Fibroblast of skin of scalp (primary cell): ENCODE data around the gene TBX4.
"Not testable (repeated sequence)": the region's sequence is repeated elsewhere in the genome, so short reads cannot be mapped to it uniquely, and the experiment has no call there.

Experiments
- DNase-seq: peaks from one replicate; pipeline ENCODE4 v3.0.0-alpha.2; 2013

TBX4 gene

DNA sequence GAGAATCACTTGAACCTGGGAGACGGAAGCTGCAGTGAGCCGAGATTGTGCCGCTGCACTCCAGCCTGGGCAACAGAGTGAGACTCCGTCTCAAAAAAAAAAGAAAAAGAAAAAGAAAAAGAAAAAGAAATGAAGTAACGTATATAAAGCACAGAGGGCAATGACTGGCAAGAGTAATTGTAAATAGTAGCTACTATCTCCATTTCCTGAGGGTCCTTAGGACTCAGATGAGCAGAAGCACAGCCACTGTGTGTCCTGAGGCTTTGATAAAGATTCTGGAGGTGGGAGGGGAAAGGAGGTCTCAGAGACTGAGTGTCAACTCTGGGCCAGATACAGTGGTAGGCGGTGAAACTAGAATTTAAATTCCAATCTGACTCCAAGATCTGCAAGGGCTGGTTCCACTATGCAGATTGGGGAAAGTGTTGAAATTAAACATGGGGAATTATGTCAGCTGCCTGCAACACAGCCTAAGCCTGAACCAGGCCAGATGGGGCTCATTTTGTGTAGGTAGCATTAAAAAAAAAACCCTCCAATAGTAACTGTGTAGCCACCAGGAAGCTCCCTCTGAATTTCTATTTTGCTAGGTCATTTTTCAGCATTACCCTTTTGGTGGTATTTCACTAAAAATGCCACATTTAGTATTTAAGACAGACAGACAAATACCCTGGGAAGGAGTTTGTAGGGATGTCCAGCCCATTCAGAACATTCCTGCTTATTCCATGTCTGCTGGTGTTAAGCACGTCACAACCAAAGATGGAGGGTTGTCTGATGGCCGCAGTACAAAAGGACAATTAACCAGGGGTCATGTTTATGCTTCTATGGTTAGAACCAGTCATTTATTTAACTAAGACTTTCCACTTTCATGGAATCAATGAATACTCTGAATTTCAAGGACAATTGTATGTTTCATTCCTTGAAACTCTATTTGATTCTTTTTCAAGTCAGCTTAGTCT is 46.1 kb downstream of the TBX4 start:
- DNase-seq, result no peak

DNA sequence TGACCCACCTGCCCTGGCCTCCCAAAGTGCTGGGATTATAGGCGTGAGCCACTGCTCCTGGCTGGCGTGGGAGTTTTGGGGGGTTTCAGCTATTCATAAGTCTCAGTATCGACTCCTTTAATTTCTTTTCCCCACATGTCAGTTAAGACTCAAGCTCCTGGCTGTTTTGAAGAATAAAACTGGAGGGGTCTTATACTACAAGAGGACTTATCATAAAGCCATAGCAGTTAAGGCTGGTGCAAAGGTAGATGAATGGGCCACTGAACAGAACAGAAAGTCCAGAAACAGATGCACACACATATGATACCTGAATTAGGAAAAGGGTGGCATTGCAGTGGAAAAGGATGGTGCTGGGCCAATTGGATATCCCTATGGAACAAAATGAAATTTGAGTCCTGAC is 47.4 kb downstream of the TBX4 start:
- no peak for DNase-seq

DNA sequence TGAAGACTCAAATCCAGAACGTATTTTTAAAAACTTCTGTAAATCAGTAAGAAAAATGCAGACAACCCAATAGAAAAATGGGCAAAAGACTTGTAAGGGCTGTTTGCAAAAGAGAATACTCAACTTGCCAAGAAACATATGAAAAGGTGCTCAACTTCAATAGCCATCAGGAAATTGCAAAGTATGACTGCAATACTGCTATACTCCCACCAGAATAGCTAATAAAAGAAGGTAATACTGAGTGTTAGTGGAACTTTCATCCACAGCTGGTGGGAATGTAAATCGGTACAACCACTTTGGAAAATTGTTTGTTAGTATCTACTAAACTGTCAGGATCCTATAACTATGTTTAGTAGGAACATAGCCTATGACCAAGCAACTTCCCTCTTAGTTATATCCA is 48.1 kb downstream of the TBX4 start:
- no peak for DNase-seq

DNA sequence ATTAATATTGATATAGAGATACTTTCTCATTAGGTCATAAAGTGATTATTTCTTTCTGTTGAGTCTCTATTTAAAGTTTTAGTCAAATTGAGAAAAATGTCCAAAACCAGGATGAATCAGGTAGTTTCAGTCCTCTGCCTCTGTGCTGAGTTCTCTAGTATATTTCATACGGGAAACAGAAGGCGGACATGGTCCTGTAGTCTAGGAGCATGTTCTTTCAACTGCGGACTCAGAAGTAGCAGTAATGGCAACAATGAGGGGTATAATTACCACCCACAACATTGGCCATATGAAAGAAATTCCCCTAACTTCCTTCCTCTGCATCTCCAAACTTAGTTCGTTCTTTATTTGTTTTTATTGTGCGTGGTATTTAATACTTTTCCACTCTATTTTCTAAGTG is 50.1 kb downstream of the TBX4 start:
- no peak for DNase-seq

DNA sequence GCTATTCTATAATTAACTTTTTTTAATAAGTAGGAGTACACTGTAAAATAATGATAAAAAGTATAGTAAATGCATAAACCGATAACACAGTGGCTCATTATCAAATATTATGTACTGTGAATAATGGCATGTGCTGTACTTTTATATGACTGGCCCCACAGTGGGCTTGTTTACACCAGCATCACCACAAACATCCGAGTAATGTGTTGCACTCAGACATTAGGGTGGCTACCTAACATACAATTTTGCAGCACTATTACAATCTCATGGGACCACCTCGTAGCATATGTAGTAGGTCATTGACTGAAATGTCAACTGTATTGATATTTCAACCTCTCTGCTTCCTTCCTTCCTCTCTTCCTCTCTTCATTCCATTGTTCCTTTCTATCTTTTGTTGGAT is 51.7 kb downstream of the TBX4 start:
- DNase-seq, result no peak

DNA sequence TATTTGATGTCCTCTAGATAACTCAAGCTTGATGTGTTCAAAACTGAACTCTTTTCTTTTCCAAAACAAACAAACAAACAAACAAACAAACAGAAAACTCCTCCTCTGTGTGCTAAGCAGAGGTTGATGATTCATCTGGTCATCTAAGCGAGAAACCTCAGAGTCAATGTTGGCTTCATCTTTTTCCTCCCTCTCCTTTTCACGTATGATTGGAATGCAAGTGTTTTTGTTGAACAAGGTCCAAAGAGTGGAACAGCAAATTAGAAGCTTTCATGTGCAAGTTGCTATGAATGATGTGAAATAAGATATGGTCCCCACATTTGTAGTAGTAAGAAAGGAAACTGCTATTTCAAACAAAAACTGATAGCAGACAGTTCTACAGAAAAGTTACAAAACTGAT is 52.5 kb downstream of the TBX4 start:
- peak; percentile 76 for DNase-seq

DNA sequence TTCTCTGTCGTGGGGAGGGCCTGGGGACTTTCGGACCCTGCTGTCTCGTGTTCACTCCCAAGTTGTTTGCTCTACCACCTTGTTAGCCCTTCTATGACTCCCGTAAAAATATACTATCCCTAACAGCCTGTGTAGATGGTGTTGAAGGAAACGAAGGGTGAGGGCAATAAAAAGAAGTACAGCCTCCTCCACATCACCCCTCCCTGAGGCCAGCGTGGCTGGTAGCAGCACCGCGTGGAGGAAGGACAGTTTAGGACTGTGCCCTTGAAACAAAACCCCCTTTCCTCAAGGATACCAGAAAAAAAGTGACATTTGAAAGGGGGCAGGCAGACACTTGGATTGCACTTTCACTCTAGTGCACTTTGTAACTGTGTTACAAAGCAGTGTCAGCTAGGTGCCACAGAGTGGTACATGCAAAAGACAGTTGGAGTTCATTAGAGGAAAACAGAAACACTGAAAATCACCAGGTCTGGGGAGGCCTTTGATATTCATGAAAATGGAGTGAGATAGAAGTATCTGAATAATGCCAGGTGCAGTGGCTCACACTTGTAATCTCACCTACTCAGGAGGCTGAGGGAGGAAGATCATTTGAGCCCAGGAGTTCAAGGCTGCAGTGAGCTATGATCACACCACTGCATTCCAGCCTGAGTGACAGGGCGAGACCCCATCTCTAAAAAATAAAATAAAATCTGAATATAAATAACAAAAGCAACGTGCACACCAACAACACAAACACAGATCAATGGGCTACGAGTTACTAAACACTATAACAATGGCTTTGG is 53.8 kb downstream of the TBX4 start:
- no peak for DNase-seq

DNA sequence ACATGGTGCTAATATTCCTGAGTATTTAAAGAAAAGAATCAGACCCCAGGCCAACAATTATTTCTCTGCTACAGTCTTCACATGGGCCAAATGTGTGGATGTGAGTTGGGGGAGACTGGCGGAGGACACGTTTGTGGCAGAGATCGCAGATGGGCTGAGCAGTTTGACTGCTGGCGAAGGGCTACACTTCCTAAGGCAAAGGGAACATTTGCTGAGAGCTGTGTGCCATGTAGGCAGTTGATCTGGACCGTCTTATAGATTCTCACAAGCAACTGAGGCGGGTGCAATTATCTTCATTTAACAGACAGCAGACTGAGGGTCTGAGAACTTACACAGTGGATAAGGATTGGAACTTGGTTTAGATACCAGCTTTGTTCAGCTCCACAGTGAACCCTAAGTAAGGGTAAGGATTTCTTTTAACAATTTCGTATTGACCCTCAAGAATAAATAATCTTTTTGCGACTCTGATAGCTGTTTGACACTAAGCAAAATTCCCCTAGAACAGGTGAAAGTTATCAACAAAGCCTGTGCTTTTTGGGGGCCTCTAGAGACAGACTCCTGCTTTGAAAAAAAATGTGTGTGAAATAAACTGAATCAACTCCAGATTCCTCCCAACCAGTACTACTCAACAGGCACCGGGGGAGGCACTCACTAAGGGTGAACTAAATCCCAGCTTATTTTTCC is 55.3 kb downstream of the TBX4 start:
- DNase-seq, result no peak

DNA sequence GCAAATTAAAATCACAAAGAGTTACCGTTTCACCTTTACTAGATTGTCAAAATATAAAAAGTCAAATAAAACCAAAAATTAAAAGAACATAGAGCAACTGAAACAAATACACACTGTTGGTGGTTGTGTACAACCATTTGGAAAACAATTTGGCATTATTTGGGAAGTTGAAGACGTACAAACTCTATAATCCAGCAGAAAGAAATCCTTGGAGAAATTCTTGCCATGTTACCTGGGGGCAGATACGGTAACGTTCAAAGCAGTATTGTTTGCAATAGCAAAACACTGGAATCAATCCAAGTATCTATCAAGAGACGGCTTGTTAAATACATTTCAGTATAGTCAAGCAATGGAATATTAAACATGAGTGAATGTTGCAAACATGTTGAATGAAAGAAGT is 56.7 kb downstream of the TBX4 start:
- DNase-seq, result no peak

DNA sequence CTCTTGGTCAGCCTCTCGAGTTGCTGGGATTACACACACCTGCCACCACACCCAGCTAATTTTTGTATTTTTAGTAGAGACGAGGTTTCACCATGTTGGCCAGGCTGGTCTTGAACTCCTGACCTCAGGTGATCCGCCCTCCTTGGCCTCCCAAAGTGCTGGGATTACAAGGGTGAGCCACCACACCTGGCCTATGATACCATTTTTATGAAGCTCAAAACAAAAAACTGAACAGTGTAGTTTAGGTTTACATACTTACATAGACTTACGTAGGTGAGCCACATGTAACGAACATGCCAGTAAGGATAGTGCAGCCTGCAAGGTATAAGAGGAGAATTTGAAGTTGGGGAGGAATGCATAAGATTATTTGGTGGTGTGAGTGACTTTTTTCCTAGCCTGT is 57.2 kb downstream of the TBX4 start:
- DNase-seq, result not testable (repeated sequence)

DNA sequence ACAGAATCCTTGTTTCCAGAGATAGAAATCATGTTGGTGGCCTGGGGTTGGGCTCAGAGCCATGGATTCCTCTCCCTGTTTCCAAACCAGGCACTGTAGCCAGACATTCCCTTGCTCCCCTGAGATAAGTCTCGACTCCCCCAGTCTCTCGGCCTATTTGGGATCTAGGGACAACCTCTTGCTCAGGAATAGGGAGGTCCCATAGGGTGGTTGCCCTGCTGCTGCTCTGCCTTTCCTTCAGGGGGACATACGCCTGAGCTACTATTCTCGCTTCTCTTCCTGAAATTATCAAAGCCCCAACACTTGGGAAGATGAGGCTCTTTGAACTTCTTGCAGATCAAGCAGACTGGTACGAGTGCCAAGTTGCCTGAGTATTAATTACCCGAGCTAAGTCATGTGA is 58.0 kb downstream of the TBX4 start:
- DNase-seq, result no peak

DNA sequence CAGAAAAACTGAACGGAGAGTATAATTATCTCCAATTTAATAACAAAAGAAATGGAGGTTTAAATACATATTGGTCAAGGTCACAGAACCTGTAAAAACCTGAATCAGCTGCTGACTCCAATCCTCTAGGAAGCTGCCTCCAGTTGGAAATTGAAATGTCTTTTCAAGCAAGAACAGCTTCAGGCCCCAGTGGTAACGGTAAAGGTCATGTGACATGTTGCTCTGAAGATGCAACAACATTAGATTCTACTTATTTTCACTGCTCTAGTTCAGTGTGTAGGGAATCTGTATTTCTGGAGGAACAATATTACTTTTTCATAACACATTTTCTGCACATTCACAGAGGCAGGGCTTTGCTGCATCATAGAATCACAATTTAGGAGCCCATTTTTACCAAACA is 58.8 kb downstream of the TBX4 start:
- DNase-seq, result no peak

DNA sequence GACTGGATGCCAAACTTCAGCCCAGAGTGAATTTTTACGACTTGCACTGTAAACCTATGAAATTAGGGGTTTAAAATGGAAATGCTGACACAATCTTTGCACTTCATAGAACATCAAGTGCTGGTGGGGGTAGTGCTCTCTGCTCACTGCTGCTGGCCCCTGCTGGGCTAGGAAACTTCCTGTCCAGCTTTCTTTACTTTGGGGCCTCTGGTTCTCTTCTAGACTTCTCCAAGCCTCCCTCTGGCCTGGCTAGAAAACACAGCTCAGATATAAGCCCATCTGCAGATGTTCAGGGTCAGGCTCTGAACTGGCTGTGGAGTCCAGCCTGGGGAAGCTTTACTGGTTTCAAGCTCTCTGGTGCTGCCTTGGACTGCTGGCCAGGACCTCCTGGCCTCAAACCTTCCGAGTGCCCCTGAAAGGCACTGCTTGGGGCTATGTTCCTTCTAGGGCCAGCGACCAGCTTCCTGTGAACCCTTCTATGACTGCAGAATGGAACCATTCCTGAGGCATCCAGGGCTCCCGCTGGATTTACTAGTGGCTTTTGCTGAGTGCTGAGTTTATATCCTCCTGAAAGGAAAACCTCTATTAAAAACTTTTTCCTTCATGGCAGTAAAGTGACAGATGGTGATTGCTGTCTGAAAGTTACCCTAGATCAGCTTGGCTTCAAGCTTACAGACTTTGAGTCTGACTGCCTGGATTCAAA is 59.4 kb downstream of the TBX4 start:
- DNase-seq, result no peak

DNA sequence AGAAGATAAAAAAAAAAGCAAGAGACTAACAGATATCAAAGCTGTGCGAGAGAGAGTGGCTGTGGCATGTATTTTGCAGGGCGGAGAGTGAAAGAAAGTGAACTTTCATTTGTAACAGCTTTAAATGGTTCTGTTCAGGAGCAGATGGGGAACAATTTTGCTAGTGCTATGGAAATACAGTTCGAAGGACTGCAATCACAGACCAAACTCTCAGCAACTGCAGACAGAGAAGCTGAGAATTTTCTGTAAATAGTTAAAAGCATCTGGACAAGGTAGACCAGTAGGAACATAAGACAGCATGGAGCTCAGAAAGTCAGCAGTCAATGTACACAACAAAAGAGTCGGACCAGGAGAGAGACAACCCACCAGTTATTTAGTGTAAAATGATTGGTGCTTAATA is 62.3 kb downstream of the TBX4 start:
- DNase-seq, result no peak

DNA sequence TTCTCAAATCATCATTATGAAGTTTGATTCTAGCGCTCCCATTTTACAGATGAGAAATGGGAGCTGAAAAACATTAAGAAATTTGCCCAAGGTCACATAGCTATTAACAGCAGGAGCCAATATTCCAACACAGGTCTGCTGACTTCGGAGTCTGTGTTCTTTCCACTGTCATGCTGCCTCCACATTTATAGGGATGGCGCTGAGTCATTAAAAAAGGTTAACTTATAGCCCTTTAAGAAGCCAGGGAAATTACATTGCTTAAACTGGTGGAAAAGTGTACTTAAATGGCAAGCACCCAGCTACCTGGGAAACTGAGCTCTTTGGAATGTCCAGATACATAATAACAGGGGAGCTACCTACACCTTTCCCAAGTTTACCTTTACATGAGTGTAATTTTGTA is 65.0 kb downstream of the TBX4 start:
- DNase-seq, result no peak

DNA sequence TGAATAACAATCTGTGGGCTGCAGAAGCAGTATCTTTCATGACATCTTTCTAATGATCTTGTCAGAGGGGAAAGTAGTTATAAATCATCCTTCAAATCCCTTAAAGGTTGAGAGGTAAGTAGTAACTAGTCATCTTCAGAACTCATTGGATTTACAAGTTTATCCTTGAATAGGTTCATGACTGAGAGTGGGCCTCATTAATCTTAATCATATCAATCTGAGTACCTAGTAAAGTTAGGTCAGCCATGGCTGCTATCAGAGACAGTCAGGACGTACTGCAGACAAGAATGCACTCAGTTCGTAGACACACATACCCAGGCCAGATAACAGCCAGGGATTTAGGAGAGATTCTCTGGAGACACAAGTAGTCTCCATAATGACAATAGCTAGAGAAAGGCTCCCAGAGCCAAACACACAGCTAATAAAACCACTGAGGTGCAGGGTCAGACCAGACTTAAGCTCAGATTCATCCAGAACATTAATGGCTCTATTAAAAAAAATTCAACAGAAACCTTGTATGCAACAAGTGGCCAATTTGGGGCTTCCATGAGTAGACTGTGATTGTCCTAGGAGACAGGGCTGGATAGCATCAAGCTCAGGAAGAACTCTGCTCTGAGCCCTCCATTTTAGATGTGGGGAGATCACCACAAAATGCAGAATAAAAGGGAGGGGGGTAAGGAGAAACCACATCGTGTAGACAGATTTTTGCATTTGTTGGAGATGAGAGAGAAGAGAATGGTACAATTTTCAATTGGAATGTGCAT is 65.8 kb downstream of the TBX4 start:
- no peak for DNase-seq

DNA sequence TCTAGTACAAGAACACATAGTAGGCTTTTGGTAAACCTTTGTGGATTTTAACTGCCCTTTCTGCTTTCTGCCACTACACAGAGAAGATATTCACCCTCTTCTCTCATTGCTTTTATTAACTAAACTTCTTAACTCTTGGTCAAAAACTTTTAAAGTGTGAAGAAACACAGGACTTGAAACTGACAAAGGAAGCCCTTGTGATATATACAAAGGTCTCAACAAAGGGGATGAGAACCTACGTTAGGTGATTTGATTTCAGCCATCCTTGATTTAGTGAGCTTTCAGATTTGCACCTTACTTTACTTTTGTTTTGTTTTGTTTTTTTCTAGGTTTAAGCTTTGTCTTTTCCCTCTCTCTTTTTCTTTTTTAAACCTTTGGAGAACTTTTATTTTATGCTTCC is 66.9 kb downstream of the TBX4 start:
- no peak for DNase-seq

DNA sequence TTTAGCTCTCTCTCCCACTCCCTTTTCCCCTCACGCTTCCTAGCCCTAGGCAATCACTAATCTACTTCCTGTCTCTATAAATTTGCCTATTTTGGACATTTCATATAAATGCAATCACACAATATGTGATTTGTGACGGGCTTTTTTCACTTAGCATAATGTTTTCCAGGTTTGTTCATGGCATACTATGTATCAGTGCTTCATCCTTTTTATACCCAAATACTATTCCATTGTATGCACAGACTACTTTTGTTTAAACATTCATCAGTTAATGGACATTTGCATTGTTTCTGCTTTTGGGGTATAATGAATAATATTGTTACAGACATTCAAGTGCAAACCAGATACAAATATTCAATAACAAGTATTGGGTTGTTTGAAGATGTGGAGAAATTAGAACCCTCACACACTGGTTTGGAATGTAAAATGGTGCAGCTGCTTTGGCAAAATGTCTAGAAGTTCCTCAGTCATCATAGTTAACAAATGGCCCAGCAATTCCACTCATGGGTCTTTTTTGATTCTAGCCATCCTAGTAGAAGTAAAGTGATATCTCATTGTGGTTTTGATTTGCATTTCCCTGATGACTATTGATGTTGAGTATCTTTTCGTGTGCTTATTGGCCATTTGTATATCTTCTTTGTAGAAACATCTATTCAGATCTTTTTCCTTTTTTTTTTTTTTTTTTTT is 67.7 kb downstream of the TBX4 start:
- DNase-seq, result no peak

DNA sequence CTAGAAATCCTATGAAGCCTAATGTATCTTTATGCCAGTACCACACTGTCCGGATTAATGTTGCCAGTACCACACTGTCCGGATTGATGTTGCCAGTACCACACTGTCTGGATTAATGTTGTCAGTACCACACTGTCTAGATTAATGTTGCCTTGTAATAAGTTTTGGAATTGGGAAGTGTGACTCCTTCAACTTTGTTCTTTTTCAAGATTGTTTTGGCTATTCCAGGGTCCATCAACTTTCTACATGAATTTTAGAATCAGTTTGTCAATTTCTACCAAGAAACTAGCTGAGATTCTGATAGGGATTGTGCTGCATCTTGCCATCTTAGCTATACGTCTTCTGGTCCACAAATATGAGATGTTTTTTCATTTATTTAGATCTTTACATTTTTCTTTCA is 68.7 kb downstream of the TBX4 start:
- DNase-seq, result no peak

DNA sequence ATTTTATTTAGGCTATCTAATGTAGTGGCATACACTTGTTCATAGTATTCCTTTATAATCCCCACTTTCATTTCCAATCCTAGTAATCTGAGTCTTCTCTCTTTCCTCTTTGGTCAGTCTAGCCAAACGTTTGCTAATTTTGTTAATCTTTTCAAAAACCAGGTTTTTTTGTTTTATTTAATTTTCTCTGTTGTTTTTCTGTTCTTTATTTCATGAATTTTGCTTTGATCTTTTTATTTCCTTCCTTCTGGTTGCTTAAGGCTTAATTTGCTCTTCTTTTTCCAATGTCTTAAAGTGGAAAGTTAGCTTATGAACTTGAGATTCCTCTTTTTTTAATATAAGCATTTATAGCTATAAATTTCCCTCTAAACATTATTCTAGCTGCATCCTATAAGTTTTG is 69.9 kb downstream of the TBX4 start:
- no peak for DNase-seq

DNA sequence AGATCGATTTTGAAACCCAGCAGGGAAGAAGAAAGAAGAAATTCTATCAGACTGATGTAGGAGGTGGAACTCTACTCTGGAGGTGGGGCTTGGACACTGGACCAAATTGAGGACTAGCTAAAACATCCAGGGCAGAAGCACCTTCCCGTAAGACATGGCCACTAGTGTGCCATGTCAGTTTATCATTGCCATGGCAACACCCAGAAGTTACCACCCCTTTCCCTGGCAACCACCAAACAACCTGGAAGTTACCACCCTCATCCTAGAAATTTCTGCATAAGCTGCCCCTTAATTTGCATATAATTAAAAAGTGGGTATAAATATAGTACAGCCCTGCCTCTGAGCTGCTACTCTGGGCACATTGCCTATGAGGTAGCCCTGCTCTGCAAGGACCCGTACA is 72.1 kb downstream of the TBX4 start:
- DNase-seq, result no peak
